GM23338 (cell line): Measurements from ENCODE around the gene KLHL6. TPM values are rescaled to one million over a fixed set of nuclear protein-coding genes. Genes with fewer than 3 reads are reported as not detected.

ENCODE experiments used
- ATAC-seq: fragments of 200-7000 bp; cut with Tn5 transposase; 3 replicates; pipeline ENCODE4 v1.9.1; 2020
- DNase-seq: peaks from one replicate; pipeline ENCODE4 v3.0.0-alpha.2; 2015; ENCODE audit warnings: low spot score
- H2AFZ ChIP-seq: fragments of 200-600 bp; sonication (generic); 2 replicates; pipeline ENCODE4 v1.8.0; 2016; ENCODE audit warnings: antibody characterized with exemption, mild to moderate bottlenecking, moderate library complexity
- H3F3A ChIP-seq: fragments of 200-600 bp; sonication (generic); replicated peaks from 2 replicates; pipeline ENCODE4 v1.8.0; 2017; ENCODE audit warnings: antibody characterized with exemption, mixed run types, low read depth
- H3K27ac ChIP-seq: fragments of 200-600 bp; sonication (generic); 2 replicates; pipeline ENCODE4 v1.6.1; 2016; ENCODE audit warnings: low read depth
- H3K27me3 ChIP-seq: fragments of 200-600 bp; sonication (generic); 2 replicates; pipeline ENCODE4 v1.8.0; 2016; ENCODE audit warnings: mild to moderate bottlenecking, mixed run types, moderate library complexity; ENCODE audit not compliant: insufficient read depth
- H3K36me3 ChIP-seq: fragments of 200-600 bp; sonication (generic); 2 replicates; pipeline ENCODE4 v1.8.0; 2016; ENCODE audit warnings: mild to moderate bottlenecking; ENCODE audit not compliant: insufficient read depth
- H3K4me1 ChIP-seq: fragments of 200-600 bp; sonication (generic); 2 replicates; pipeline ENCODE4 v1.8.0; 2016; ENCODE audit warnings: mild to moderate bottlenecking, moderate library complexity; ENCODE audit not compliant: insufficient read depth
- H3K4me2 ChIP-seq: fragments of 200-600 bp; sonication (generic); 2 replicates; pipeline ENCODE4 v1.7.1; 2017; ENCODE audit warnings: mixed run types
- H3K4me3 ChIP-seq: fragments of 200-600 bp; sonication (generic); 2 replicates; pipeline ENCODE4 v1.6.1; 2016; ENCODE audit warnings: mixed run types
- H3K79me2 ChIP-seq: fragments of 200-600 bp; sonication (generic); replicated peaks from 2 replicates; pipeline ENCODE4 v1.8.0; 2017; ENCODE audit warnings: mild to moderate bottlenecking; ENCODE audit not compliant: insufficient read depth
- H3K9me2 ChIP-seq: fragments of 200-600 bp; sonication (generic); 2 replicates; pipeline ENCODE4 v1.8.0; 2017; ENCODE audit not compliant: insufficient read depth
- H4K20me1 ChIP-seq: fragments of 200-600 bp; sonication (generic); replicated peaks from 2 replicates; pipeline ENCODE4 v1.8.0; 2017; ENCODE audit warnings: mild to moderate bottlenecking; ENCODE audit not compliant: insufficient read depth
- H3K27ac Mint-ChIP-seq: 2 replicates; pipeline ENCODE4 v1.8.0; 2020; ENCODE audit warnings: inconsistent platforms, mild to moderate bottlenecking, moderate library complexity, mixed read lengths
- H3K27me3 Mint-ChIP-seq: 3 replicates; pipeline ENCODE4 v1.8.0; 2022; ENCODE audit warnings: low read depth, mild to moderate bottlenecking, moderate library complexity, mixed read lengths, inconsistent platforms; ENCODE audit not compliant: insufficient read depth, poor library complexity
- H3K36me3 Mint-ChIP-seq: 3 replicates; pipeline ENCODE4 v1.8.0; 2021; ENCODE audit warnings: low read depth, mild to moderate bottlenecking, inconsistent platforms, moderate library complexity, mixed read lengths
- H3K4me1 Mint-ChIP-seq: 3 replicates; pipeline ENCODE4 v1.8.0; 2020; ENCODE audit warnings: mild to moderate bottlenecking, inconsistent platforms, mixed read lengths
- H3K4me3 Mint-ChIP-seq: 3 replicates; pipeline ENCODE4 v1.8.0; 2021; ENCODE audit warnings: moderate library complexity, mild to moderate bottlenecking, inconsistent platforms, mixed read lengths
- H3K9me3 Mint-ChIP-seq: 3 replicates; pipeline ENCODE4 v1.8.0; 2020; ENCODE audit warnings: moderate library complexity, mild to moderate bottlenecking, inconsistent platforms, mixed read lengths
- CREB1 ChIP-seq: fragments of 250-450 bp; sonication (Bioruptor Pico); IDR thresholded peaks from 2 replicates; pipeline ENCODE4 v1.5.0; 2020; ENCODE audit warnings: low read depth, mild to moderate bottlenecking, moderate library complexity
- EZH2 ChIP-seq: fragments of 200-600 bp; sonication (generic); IDR thresholded peaks from one replicate; pipeline ENCODE4 v1.8.0; 2017; ENCODE audit warnings: antibody characterized with exemption, mild to moderate bottlenecking, low read depth; ENCODE audit not compliant: unreplicated experiment
- EZH2phosphoT487 ChIP-seq: fragments of 200-600 bp; sonication (generic); IDR thresholded peaks from one replicate; pipeline ENCODE4 v1.8.1; 2018; ENCODE audit warnings: antibody characterized with exemption; ENCODE audit not compliant: unreplicated experiment
- JUNB ChIP-seq: IDR thresholded peaks from one replicate; pipeline ENCODE4 v1.6.1; 2016; ENCODE audit warnings: antibody characterized with exemption; ENCODE audit not compliant: unreplicated experiment
- NANOG ChIP-seq: IDR thresholded peaks from 2 replicates; pipeline ENCODE4 v1.6.1; 2016; ENCODE audit warnings: antibody characterized with exemption, borderline replicate concordance
- POLR2AphosphoS5 ChIP-seq: IDR thresholded peaks from 2 replicates; pipeline ENCODE4 v1.6.1; 2016; ENCODE audit warnings: antibody characterized with exemption, low read depth
- STAT1 ChIP-seq: IDR thresholded peaks from one replicate; pipeline ENCODE4 v1.6.1; 2016; ENCODE audit warnings: antibody characterized with exemption; ENCODE audit not compliant: unreplicated experiment
- ZNF114 ChIP-seq: fragments of 250-450 bp; sonication (Bioruptor Pico); IDR thresholded peaks from 2 replicates; pipeline ENCODE4 v1.5.0; 2020; ENCODE audit warnings: mild to moderate bottlenecking, moderate library complexity
- ZNF331 ChIP-seq: fragments of 250-450 bp; sonication (Bioruptor Pico); IDR thresholded peaks from 2 replicates; pipeline ENCODE4 v1.5.0; 2020; ENCODE audit warnings: low read depth, mild to moderate bottlenecking, moderate library complexity
- ZNF462 ChIP-seq: fragments of 250-450 bp; sonication (Bioruptor Pico); IDR thresholded peaks from 2 replicates; pipeline ENCODE4 v1.5.0; 2020; ENCODE audit warnings: mild to moderate bottlenecking, moderate library complexity
- polyA plus RNA-seq: library from polyadenylated mRNA; unstranded; fragments of >200 nt; fragmentation: Nextera tagmentation; extraction: Ambion mirVana; gene quantifications from 2 replicates; pipeline ENCODE4 v1.2.1, GENCODE V29; 2016
- total RNA-seq: library from RNA; depleted of rRNA; stranded (reverse); fragments of >200 nt; shearing (Covaris generic); gene quantifications from 2 replicates; pipeline ENCODE4 v1.2.3, GENCODE V29; 2014
- TF ChIP-seq, protein P1 (sequence below): IDR thresholded peaks from one replicate; pipeline ENCODE4 v1.6.1; 2018; ENCODE audit warnings: antibody characterized with exemption; ENCODE audit not compliant: unreplicated experiment
- TF ChIP-seq, protein P2 (sequence below): IDR thresholded peaks from 2 replicates; pipeline ENCODE4 v1.6.1; 2016; ENCODE audit warnings: antibody characterized with exemption
- TF ChIP-seq, protein P3 (sequence below), 2 experiments: fragments of 200-600 bp in 1 of 2; sonication (generic) in 1 of 2; conservative IDR thresholded peaks; 2 replicates each; pipeline versions ENCODE4 v1.5.1 to v1.6.1; 2016 to 2017; ENCODE audit warnings: antibody characterized with exemption in 2 of 2, low read depth in 2 of 2, mild to moderate bottlenecking in 2 of 2, moderate library complexity in 1 of 2

KLHL6 gene
- total and polyA plus RNA-seq, 2 experiments from 2014 or later, result not detected

DNA sequence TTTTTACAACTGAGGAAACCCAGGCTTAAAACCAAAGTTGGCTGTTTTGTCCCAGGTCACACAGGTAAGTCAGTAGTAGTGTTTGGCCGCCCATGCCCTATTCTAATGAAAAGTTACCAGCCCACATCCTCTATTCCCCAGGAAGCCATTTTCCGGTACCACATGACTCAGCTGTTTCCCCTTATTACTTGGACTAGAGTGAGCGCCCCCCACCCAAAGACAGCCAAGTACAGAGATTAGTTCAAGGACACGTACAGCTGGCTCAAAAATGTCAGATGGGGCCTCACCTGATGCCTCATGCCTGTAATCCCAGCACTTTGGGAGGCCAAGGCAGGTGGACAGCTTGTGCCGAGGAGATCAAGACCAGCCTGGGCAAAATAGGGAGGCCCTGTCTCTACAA, 8.5 kb upstream of the KLHL6 start:
- TF ChIP-seq JUNB (no peak), EZH2 (no peak), ZNF462 (CRISPR knock-in tag) (no peak), ZNF331 (CRISPR knock-in tag) (no peak), STAT1 (no peak), POLR2AphosphoS5 (no peak), EZH2phosphoT487 (no peak), NANOG (no peak), ZNF114 (CRISPR knock-in tag) (no peak), CREB1 (CRISPR knock-in tag) (no peak)
- TF ChIP-seq, protein P1, sequence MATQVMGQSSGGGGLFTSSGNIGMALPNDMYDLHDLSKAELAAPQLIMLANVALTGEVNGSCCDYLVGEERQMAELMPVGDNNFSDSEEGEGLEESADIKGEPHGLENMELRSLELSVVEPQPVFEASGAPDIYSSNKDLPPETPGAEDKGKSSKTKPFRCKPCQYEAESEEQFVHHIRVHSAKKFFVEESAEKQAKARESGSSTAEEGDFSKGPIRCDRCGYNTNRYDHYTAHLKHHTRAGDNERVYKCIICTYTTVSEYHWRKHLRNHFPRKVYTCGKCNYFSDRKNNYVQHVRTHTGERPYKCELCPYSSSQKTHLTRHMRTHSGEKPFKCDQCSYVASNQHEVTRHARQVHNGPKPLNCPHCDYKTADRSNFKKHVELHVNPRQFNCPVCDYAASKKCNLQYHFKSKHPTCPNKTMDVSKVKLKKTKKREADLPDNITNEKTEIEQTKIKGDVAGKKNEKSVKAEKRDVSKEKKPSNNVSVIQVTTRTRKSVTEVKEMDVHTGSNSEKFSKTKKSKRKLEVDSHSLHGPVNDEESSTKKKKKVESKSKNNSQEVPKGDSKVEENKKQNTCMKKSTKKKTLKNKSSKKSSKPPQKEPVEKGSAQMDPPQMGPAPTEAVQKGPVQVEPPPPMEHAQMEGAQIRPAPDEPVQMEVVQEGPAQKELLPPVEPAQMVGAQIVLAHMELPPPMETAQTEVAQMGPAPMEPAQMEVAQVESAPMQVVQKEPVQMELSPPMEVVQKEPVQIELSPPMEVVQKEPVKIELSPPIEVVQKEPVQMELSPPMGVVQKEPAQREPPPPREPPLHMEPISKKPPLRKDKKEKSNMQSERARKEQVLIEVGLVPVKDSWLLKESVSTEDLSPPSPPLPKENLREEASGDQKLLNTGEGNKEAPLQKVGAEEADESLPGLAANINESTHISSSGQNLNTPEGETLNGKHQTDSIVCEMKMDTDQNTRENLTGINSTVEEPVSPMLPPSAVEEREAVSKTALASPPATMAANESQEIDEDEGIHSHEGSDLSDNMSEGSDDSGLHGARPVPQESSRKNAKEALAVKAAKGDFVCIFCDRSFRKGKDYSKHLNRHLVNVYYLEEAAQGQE, result no peak
- TF ChIP-seq, protein P2, sequence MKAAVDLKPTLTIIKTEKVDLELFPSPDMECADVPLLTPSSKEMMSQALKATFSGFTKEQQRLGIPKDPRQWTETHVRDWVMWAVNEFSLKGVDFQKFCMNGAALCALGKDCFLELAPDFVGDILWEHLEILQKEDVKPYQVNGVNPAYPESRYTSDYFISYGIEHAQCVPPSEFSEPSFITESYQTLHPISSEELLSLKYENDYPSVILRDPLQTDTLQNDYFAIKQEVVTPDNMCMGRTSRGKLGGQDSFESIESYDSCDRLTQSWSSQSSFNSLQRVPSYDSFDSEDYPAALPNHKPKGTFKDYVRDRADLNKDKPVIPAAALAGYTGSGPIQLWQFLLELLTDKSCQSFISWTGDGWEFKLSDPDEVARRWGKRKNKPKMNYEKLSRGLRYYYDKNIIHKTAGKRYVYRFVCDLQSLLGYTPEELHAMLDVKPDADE, result no peak
- TF ChIP-seq, protein P3, sequence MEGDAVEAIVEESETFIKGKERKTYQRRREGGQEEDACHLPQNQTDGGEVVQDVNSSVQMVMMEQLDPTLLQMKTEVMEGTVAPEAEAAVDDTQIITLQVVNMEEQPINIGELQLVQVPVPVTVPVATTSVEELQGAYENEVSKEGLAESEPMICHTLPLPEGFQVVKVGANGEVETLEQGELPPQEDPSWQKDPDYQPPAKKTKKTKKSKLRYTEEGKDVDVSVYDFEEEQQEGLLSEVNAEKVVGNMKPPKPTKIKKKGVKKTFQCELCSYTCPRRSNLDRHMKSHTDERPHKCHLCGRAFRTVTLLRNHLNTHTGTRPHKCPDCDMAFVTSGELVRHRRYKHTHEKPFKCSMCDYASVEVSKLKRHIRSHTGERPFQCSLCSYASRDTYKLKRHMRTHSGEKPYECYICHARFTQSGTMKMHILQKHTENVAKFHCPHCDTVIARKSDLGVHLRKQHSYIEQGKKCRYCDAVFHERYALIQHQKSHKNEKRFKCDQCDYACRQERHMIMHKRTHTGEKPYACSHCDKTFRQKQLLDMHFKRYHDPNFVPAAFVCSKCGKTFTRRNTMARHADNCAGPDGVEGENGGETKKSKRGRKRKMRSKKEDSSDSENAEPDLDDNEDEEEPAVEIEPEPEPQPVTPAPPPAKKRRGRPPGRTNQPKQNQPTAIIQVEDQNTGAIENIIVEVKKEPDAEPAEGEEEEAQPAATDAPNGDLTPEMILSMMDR (conservative IDR thresholded peaks at IDR 0.05; ENCODE audit: low read depth in 2 of 2), result no peak
- H3K4me1 ChIP-seq, result peaks cover 10% of the 10 kb centered on the region
- no peaks in the 10 kb centered on the region for H3K79me2 ChIP-seq
- no peaks in the 10 kb centered on the region for H3K27me3 ChIP-seq
- Mint-ChIP-seq H3K4me3 (no peak overlapping the region), H3K27ac (peak overlapping the region; percentile 39; the same call in 1 of the 2 replicates), H3K4me1 (peaks cover 9% of the 10 kb centered on the region; the same call in 2 of the 3 replicates), H3K27me3 (peaks cover 6% of the 10 kb centered on the region), H3K9me3 (no peaks in the 10 kb centered on the region), H3K36me3 (no peaks in the 10 kb centered on the region)
- H3K4me3 ChIP-seq, result no peak overlapping the region
- ATAC-seq (no peak), DNase-seq (no peak)
- no peak overlapping the region for H3K4me2 ChIP-seq
- H3K27ac ChIP-seq, result no peak overlapping the region
- H3F3A ChIP-seq, result no peaks in the 10 kb centered on the region
- no peaks in the 10 kb centered on the region for H3K36me3 ChIP-seq
- H2AFZ ChIP-seq, result peak overlapping the region; percentile 80
- H3K9me2 ChIP-seq, result peaks cover 4% of the 10 kb centered on the region; the same call in 1 of the 2 replicates
- H4K20me1 ChIP-seq, result no peaks in the 10 kb centered on the region
